Stimulated activated naive B cell treated with anti-CD40 and anti-IgM and Interleukin-4, amounts not matched to agents 10 μg/mL and 1 μg/mL and 100 μg/mL, for 72 hours (primary cell): ENCODE results near the gene GPC6.

ENCODE experiments used
- ATAC-seq, 2 donors: fragments of 150-1000 bp; cut with Tn5 transposase; replicated peaks; 2 replicates each; pipeline ENCODE4 v1.10.0; 2021; ENCODE audit warnings: moderate library complexity in 1 of 2
- DNase-seq: peaks from one replicate; pipeline ENCODE4 v3.0.0; 2021
- H3K27ac Mint-ChIP-seq: one replicate; pipeline ENCODE4 v1.8.0; 2022; ENCODE audit warnings: mild to moderate bottlenecking, mixed read lengths
- H3K27me3 Mint-ChIP-seq, 2 donors: one replicate each; pipeline ENCODE4 v1.8.0; 2022; ENCODE audit warnings: mixed read lengths in 2 of 2
- H3K36me3 Mint-ChIP-seq, 2 donors: one replicate each; pipeline ENCODE4 v1.8.0; 2022; ENCODE audit warnings: mixed read lengths in 2 of 2, mild to moderate bottlenecking in 1 of 2
- H3K4me1 Mint-ChIP-seq, 2 donors: one replicate each; pipeline ENCODE4 v1.8.0; 2022; ENCODE audit warnings: mixed read lengths in 2 of 2, mild to moderate bottlenecking in 1 of 2
- H3K4me3 Mint-ChIP-seq, 2 donors: one replicate each; pipeline ENCODE4 v1.8.0; 2022; ENCODE audit warnings: mild to moderate bottlenecking in 2 of 2, mixed read lengths in 2 of 2, moderate library complexity in 1 of 2
- H3K9me3 Mint-ChIP-seq, 2 donors: one replicate each; pipeline ENCODE4 v1.8.0; 2022; ENCODE audit warnings: mixed read lengths in 2 of 2, mild to moderate bottlenecking in 1 of 2

The GPC6 gene

DNA sequence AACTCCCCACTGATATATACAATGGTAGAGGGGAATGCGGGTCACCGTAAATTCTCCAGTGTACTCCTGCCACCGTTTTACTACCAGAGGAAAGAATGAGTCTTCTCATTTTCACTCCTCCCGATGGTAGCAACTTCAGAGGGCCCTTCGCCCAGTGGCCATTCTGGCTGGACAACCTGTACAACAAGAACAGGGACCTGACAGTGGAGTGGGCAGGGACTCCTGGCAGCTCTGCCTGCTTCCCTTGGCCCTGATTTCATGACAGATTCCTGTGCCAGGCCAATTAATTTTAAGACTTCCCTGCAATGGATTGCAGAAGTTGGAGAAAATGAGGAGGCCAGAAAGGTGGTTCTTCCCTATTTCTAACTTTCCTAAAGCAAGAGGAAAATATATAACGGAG is 148.9 kb downstream of the GPC6 start:
- H3K27me3 Mint-ChIP-seq: no peaks in the 10 kb centered on the region
- no peaks in the 10 kb centered on the region for H3K4me1 Mint-ChIP-seq
- no peak overlapping the region for H3K4me3 Mint-ChIP-seq
- H3K27ac Mint-ChIP-seq: no peak overlapping the region
- no peak for DNase-seq
- H3K36me3 Mint-ChIP-seq: no peaks in the 10 kb centered on the region
- ATAC-seq: no peak
- peaks cover 0 to 2% of the 10 kb centered on the region in 2 donors for H3K9me3 Mint-ChIP-seq

DNA sequence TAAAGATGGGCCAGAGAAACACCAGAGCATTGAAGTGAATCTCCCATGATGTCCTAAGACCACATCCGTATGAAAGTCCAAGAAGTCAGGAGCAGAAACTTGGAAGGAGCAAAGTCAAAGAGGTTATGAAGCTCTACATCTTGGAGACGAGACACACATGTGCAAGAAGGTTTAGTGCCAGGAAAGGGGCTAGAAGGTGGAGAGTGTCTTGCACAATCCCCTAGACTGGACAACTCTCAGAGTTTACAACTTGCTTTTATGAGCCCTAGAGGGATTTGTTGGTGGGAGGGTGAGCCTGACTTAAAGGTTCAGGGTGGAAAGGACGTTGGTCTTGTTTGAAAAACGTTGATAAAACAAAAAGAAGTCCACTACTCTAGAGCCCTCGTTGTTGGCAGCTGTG is 150.6 kb downstream of the GPC6 start:
- Mint-ChIP-seq H3K27ac (no peak overlapping the region), H3K27me3 (no peaks in the 10 kb centered on the region), H3K4me3 (no peak overlapping the region), H3K9me3 (peaks cover 0 to 3% of the 10 kb centered on the region in 2 donors), H3K36me3 (no peaks in the 10 kb centered on the region), H3K4me1 (no peaks in the 10 kb centered on the region)
- ATAC-seq (no peak), DNase-seq (no peak)

DNA sequence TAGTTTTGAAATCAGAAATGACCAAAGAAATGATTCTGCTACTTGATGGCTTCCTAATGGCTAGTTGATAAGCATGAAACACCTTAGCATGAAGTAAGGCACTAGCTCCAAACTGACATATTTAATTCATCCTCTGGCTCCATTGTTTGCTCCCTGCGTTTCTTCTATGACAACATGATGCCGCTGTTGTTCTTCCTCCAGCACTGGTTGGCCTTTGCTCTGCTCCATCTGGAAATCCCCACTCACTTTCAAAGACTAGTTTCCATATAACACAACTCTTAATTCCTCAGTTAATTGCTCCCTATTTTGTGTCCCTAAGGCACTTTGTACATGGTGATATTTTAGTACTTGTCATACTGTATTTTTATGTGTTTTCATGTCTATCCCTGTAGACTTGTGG is 151.6 kb downstream of the GPC6 start:
- no peaks in the 10 kb centered on the region for H3K4me1 Mint-ChIP-seq
- H3K36me3 Mint-ChIP-seq: no peaks in the 10 kb centered on the region
- DNase-seq: no peak
- ATAC-seq: no peak
- H3K4me3 Mint-ChIP-seq: no peak overlapping the region
- H3K27me3 Mint-ChIP-seq: no peaks in the 10 kb centered on the region
- H3K27ac Mint-ChIP-seq: no peak overlapping the region
- peaks cover 0 to 3% of the 10 kb centered on the region in 2 donors for H3K9me3 Mint-ChIP-seq

DNA sequence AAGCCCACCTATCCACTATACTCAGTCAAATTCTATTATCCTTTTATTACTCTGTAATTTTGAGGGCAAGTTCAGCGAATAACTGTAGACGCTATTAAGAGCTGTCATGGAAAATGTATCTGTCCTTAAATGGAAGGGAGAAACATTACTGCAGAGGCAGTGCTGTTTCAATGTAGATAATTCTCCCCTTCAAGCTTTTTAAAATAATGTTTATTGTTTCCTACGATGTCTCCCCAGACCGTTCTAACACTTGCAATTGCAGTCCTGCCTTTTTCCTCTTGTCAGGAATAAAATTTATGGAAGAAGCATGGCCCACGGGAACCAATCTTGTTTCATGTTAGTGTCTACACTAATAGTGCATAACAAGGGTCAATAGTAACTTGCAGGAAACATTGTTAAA is 159.5 kb downstream of the GPC6 start:
- ATAC-seq (no peak), DNase-seq (no peak)
- H3K36me3 Mint-ChIP-seq: no peaks in the 10 kb centered on the region
- H3K27ac Mint-ChIP-seq: no peak overlapping the region
- H3K4me3 Mint-ChIP-seq: no peak overlapping the region
- peaks cover 5 to 6% of the 10 kb centered on the region in 2 donors for H3K9me3 Mint-ChIP-seq
- H3K27me3 Mint-ChIP-seq: no peaks in the 10 kb centered on the region
- H3K4me1 Mint-ChIP-seq: no peaks in the 10 kb centered on the region

DNA sequence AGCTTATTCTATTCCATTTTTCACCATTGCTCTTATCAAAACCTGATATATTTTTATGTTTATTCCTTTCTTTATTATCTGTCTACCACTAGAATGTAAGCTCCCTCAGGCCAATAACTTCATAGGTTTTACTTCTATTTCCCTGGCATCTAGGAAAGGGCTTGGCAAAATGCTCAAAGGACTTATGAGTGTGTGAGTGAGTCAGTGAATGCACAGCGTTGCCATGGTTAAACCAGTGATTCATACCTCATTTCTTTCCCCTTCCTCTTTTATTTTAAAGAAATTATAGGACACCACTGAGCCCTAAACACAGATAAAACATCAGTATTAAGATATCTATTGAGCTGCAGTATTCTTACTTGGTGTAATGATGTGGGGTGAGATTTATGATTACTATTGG is 162.1 kb downstream of the GPC6 start:
- Mint-ChIP-seq H3K9me3 (peaks cover 8 to 9% of the 10 kb centered on the region in 2 donors), H3K36me3 (no peaks in the 10 kb centered on the region), H3K27me3 (no peaks in the 10 kb centered on the region), H3K27ac (no peak overlapping the region), H3K4me1 (no peaks in the 10 kb centered on the region), H3K4me3 (no peak overlapping the region)
- DNase-seq (no peak), ATAC-seq (no peak)

DNA sequence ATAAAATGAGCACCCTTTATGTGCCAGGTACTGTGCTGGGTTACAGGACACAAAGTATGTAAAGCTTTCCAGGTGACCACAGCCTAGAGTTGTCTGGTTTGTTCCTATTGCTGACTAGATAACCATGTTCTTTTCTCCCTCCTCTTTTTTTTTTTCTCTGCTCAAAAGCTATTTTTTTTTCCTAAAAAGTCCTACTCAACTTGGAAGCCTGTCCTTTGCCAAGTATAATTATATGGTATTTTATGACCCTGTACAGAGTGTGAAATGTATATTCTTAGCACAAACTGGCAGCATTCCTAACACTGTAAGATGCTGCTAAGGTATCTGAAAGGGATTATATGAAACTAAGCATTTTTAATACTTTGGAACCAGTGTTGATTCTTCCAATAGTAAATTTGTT is 171.0 kb downstream of the GPC6 start:
- no peak overlapping the region for H3K27ac Mint-ChIP-seq
- no peaks in the 10 kb centered on the region for H3K36me3 Mint-ChIP-seq
- no peaks in the 10 kb centered on the region for H3K27me3 Mint-ChIP-seq
- DNase-seq: no peak
- no peak for ATAC-seq
- H3K4me1 Mint-ChIP-seq: no peaks in the 10 kb centered on the region
- H3K9me3 Mint-ChIP-seq: peaks cover 2 to 17% of the 10 kb centered on the region in 2 donors
- H3K4me3 Mint-ChIP-seq: no peak overlapping the region

DNA sequence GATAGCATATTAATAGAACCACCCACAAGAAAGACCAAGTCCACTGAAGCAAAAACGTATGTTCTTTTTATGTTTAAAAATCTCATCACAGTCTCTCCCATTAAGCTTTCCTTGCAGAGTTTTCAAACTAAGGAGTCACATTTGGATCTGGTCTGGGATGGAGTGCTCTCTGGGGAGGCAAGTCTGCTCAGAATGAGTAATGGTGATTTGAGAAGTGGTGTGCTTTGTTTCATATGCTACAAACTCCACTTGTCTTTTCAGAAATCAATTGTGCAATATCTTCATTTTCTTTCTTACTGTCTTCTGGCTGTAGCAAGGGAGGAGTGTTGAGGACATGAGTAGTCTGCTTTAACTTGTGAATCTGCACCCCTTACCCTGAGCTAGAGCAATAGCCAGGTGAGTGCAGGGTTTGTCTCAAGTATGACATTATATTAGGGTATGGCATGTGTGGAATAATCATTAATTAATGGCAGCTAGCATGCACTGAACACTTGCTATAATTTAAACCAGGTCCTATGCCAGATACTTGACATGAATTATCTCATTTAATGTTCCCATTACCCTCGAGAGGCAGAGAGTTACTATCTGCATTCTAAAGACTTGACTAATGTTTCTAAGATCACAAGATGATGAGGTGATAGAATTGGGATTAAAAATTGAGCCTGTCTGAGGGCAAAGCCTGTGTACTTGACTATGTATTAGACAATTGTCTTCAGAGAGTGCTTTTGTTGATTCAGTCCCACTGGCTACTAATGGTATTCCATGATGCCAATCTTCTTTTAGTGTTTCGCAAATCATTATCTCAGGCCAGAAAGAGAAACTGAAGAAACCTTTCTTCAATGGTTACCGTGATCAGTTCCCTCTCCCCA is 171.8 kb downstream of the GPC6 start:
- ATAC-seq (no peak), DNase-seq (no peak)
- Mint-ChIP-seq H3K4me1 (no peaks in the 10 kb centered on the region), H3K4me3 (no peak overlapping the region), H3K27me3 (no peaks in the 10 kb centered on the region), H3K9me3 (peaks cover 2 to 16% of the 10 kb centered on the region in 2 donors), H3K36me3 (no peaks in the 10 kb centered on the region), H3K27ac (no peak overlapping the region)

DNA sequence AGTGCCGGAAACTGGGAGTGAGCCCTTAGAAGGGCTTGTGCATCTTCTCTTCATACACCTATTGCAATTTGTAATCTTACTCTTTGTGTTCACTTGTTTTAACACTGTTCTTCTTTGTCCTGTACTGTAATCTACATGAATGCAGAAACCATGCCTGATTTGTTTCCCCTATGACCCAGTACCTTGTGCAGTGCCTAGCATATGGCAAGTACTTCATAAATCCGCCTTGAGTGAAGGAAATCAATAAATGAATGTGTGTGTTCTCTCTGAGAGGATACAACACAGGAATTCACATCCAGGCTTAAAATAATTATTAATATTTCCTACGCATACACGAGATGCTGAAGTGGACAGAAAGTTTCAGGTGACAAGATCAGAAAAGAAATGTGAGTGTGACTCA is 172.6 kb downstream of the GPC6 start:
- no peak for ATAC-seq

DNA sequence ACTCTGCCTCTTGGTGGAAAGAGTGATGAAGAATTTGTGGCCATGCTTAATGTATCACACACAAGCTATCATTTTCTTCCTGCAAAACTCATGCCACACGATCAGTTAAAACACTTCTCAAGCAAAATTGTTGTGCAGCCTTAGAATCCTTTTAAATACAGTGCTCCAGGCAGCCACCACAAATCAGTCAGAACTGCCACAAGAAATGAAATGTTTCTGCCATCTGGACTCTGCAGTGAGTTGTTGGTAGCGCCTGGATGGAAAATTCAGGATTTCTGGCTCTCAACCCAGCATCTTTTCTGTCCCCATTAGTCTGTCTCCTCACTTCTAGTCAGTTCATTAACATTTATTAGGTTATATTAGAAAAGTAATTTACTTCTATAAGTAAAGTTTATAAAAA is 179.5 kb downstream of the GPC6 start:
- H3K27me3 Mint-ChIP-seq: no peaks in the 10 kb centered on the region
- ATAC-seq (no peak), DNase-seq (no peak)
- H3K4me1 Mint-ChIP-seq: no peaks in the 10 kb centered on the region
- H3K9me3 Mint-ChIP-seq: peaks cover 0 to under 1% of the 10 kb centered on the region in 2 donors
- H3K36me3 Mint-ChIP-seq: no peaks in the 10 kb centered on the region
- H3K4me3 Mint-ChIP-seq: no peak overlapping the region
- no peak overlapping the region for H3K27ac Mint-ChIP-seq

More for the DNA sequence above, 172.6 kb downstream of the GPC6 start:
- no peaks in the 10 kb centered on the region for H3K27me3 Mint-ChIP-seq
- H3K36me3 Mint-ChIP-seq: no peaks in the 10 kb centered on the region
- DNase-seq: no peak
- H3K27ac Mint-ChIP-seq: no peak overlapping the region
- peaks cover 0 to 13% of the 10 kb centered on the region in 2 donors for H3K9me3 Mint-ChIP-seq
- no peaks in the 10 kb centered on the region for H3K4me1 Mint-ChIP-seq
- H3K4me3 Mint-ChIP-seq: no peak overlapping the region

DNA sequence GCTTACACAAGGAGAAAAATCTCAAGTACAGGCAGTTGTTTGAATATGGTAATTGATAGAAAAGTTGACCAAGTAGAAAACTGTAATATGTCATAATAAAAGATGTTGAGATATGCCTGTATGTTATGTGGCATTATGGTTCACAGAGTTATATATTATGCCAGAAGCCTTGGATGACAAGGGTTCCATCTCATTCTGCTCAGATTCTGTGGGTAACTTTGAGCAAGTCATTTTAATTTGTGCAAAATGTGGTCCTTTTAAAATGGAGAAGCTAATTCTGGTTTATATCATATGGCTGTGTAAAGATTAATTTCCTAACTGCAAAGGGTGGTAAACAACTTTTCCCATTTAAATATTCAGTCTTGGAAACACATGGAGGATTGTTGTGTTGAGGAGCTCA is 180.9 kb downstream of the GPC6 start:
- Mint-ChIP-seq H3K9me3 (peaks cover 0 to 2% of the 10 kb centered on the region in 2 donors), H3K4me1 (no peaks in the 10 kb centered on the region), H3K36me3 (no peaks in the 10 kb centered on the region), H3K27me3 (no peaks in the 10 kb centered on the region), H3K4me3 (no peak overlapping the region), H3K27ac (no peak overlapping the region)
- DNase-seq (no peak), ATAC-seq (no peak)

DNA sequence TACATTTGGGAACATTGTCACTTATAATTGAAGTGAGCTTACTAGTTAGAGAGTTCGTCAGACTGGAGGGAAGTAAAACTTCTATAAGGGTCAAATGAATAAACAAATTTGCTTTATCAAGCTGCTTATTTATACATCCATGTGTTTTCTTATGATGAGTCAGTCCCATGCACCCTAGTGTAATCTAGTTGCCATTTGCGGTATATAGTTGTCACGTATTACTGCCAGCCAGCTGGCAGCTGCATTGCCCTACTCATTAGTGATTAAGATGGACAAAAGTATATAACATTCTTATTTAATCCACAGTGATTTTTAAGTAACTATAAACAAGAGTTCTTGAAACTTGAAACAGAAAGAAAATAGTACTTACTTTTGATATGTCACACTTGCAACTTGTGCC is 182.4 kb downstream of the GPC6 start:
- ATAC-seq: no peak
- Mint-ChIP-seq H3K9me3 (peaks cover 0 to 2% of the 10 kb centered on the region in 2 donors), H3K27me3 (no peaks in the 10 kb centered on the region), H3K4me1 (no peaks in the 10 kb centered on the region), H3K4me3 (no peak overlapping the region), H3K36me3 (no peaks in the 10 kb centered on the region), H3K27ac (no peak overlapping the region)
- no peak for DNase-seq

DNA sequence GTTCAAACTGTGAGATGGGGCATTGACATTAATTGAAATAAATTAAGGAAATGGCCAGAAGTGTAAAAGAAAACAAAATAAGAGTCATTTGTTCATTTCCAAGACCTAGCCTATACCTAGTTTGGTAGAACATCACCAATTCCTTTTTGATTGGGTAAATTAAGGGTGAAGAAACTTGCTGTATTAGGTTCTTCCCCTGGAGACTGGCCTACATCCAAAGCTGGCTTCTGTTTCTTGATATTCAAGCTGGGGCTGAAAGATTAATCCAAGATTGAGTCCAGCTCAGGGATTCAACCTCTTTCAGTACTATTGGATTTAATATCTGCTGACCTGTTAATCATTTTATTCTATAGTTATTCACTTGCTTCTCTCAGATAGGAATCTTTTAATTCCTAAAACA is 183.2 kb downstream of the GPC6 start:
- Mint-ChIP-seq H3K27me3 (no peaks in the 10 kb centered on the region), H3K9me3 (peaks cover 0 to 2% of the 10 kb centered on the region in 2 donors), H3K4me3 (no peak overlapping the region), H3K27ac (no peak overlapping the region), H3K36me3 (no peaks in the 10 kb centered on the region), H3K4me1 (no peaks in the 10 kb centered on the region)
- ATAC-seq (no peak), DNase-seq (no peak)

DNA sequence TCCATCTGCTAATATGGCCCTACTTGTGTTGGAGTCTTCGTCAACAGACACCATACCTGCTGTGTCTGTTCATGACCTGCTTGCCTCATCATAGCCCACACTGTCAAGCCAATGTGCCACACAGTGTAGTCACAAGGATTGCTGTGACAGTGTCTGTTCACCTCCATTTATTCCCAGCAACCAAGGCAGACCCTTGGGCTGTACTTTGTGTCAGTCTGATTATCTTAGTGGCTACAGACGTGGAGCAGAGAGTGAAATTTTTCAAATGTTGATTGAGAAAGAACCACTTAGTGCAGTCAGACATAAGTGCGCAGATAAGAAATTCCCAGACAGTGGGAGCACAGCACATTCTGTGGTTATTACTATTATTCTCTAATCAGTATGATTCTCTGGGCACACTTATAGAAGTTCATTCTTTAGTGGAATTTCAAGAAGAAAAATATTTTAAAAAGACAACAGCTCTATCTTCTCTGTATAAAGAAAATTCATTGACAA is 184.6 kb downstream of the GPC6 start:
- Mint-ChIP-seq H3K27ac (no peak overlapping the region), H3K4me3 (no peak overlapping the region), H3K36me3 (no peaks in the 10 kb centered on the region), H3K9me3 (peaks cover 0 to 2% of the 10 kb centered on the region in 2 donors), H3K4me1 (no peaks in the 10 kb centered on the region), H3K27me3 (no peaks in the 10 kb centered on the region)
- DNase-seq (no peak), ATAC-seq (no peak)

DNA sequence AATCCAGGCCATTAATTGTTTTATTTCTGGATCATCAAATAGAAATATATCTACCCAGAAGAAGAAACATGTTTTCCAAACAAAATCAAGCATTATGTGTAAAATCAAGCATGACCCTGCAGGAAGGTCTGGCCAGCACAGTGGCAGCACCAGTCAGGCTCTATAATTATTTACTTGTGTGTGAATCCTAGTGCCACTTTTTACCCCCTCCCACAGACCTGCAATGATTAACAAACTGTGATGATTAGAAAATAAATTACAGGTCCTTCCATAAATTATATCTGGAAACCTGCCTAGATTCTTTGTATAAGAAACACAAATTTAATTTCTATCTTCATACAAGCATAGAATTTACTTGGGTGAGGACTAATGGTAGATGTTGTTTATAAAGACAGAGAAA is 186.1 kb downstream of the GPC6 start:
- ATAC-seq (no peak), DNase-seq (no peak)
- Mint-ChIP-seq H3K36me3 (no peaks in the 10 kb centered on the region), H3K27ac (no peak overlapping the region), H3K27me3 (no peaks in the 10 kb centered on the region), H3K4me3 (no peak overlapping the region), H3K4me1 (no peaks in the 10 kb centered on the region), H3K9me3 (peaks cover 0 to 2% of the 10 kb centered on the region in 2 donors)

DNA sequence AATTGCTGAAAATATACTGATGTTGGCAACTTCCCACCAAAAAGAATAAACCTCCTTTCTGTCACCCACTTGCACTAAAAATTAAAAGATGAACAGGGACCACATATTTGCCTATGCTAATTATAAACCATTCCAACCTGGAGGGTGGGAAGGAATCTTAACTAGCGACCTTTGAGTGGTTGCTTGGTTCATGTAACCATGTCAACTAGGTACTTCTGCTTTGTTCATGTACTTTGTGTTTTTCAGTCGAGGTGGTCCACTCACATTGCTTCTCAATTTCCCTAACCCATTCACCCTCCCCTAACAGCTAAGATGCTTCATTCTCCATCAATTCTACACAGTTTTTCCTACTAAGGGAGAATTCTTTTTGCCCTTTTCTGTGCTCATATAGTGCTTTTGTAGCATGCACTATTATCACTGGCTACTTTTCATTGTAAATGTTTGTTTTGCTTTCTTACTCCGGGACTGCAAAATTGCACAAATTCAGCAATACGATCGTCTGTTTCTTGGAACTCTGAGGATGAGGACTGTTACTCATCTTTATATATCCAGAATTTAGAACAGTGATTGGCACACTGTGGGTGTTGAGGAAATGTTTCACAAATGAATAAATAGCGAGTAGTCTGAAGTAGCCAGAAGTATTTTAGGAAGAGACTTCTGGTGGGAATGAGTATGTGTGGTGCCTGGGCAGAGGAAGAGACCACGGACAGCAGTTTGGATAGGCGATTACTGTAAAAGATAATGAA is 187.5 kb downstream of the GPC6 start:
- no peak overlapping the region for H3K27ac Mint-ChIP-seq
- H3K9me3 Mint-ChIP-seq: peaks cover 0 to 2% of the 10 kb centered on the region in 2 donors
- no peaks in the 10 kb centered on the region for H3K36me3 Mint-ChIP-seq
- H3K4me3 Mint-ChIP-seq: no peak overlapping the region
- H3K4me1 Mint-ChIP-seq: no peaks in the 10 kb centered on the region
- ATAC-seq: no peak
- no peaks in the 10 kb centered on the region for H3K27me3 Mint-ChIP-seq
- DNase-seq: no peak
